Activated CD8-positive, alpha-beta memory T cell treated with anti-CD3 and anti-CD28 coated beads, Interleukin-2, amount 10 ng/mL, durations not matched to agents 7 days and 5 days (primary cell): Measurements from ENCODE around the gene ILKAP. TPM values are rescaled to one million over a fixed set of nuclear protein-coding genes. Genes with fewer than 3 reads are reported as not detected.
A peak's percentile ranks its signal among the peaks of the same experiment; 100 is the strongest.

ENCODE experiments used
- ATAC-seq: fragments of 150-1000 bp; cut with Tn5 transposase; one replicate; pipeline ENCODE4 v1.10.0; 2021; ENCODE audit warnings: moderate library complexity
- CTCF ChIA-PET: fragments of 350-600 bp; sonication (Branson Sonifier 250); formaldehyde crosslinking; loops from one replicate; lab custom pipeline; 2021; ENCODE audit warnings: antibody characterized with exemption; lab: Charles Lee
- DNase-seq: peaks from one replicate; pipeline ENCODE4 v3.0.0-alpha.2; 2020
- H3K27ac Mint-ChIP-seq: one replicate; pipeline ENCODE4 v1.8.0; 2021; ENCODE audit warnings: mild to moderate bottlenecking, mixed read lengths
- H3K27me3 Mint-ChIP-seq: one replicate; pipeline ENCODE4 v1.8.0; 2021; ENCODE audit warnings: mixed read lengths
- H3K36me3 Mint-ChIP-seq: one replicate; pipeline ENCODE4 v1.8.0; 2021; ENCODE audit warnings: mild to moderate bottlenecking, mixed read lengths
- H3K4me1 Mint-ChIP-seq: one replicate; pipeline ENCODE4 v1.8.0; 2021; ENCODE audit warnings: mixed read lengths
- H3K4me3 Mint-ChIP-seq: one replicate; pipeline ENCODE4 v1.8.0; 2021; ENCODE audit warnings: mild to moderate bottlenecking, moderate library complexity, mixed read lengths
- H3K9me3 Mint-ChIP-seq: one replicate; pipeline ENCODE4 v1.8.0; 2022; ENCODE audit warnings: low read depth, mixed read lengths
- total RNA-seq, 2 experiments: library from RNA; stranded (reverse); gene quantifications; one replicate each; pipeline ENCODE4 v1.2.3, GENCODE V29; 2021

The ILKAP gene
- total RNA-seq, 2 experiments from 2014 or later, result 52.6 to 61.7 TPM

GRCh38 chr2:238203973-238204683, 633 bp upstream of the ILKAP start:
- peak overlapping the region; percentile 79 for H3K27ac Mint-ChIP-seq
- H3K27me3 Mint-ChIP-seq, result no peaks in the 10 kb centered on the region
- DNase-seq (no peak), ATAC-seq (no peak)
- peaks cover 32% of the 10 kb centered on the region for H3K4me1 Mint-ChIP-seq
- H3K36me3 Mint-ChIP-seq, result peaks cover 13% of the 10 kb centered on the region
- H3K4me3 Mint-ChIP-seq, result peak overlapping the region; percentile 68
- CTCF ChIA-PET, result interaction anchor here (2.8 kb wide), 1 partner anchor 60 kb away, joined by 9 read pairs; no protein-coding TSS in a partner anchor
- no peaks in the 10 kb centered on the region for H3K9me3 Mint-ChIP-seq

GRCh38 chr2:238202326-238203093, 985 bp downstream of the ILKAP start:
- Mint-ChIP-seq H3K4me1 (peaks cover 39% of the 10 kb centered on the region), H3K27me3 (no peaks in the 10 kb centered on the region), H3K4me3 (peak overlapping the region; percentile 84), H3K27ac (peak overlapping the region; percentile 82), H3K36me3 (peaks cover 16% of the 10 kb centered on the region), H3K9me3 (no peaks in the 10 kb centered on the region)
- no peak for ATAC-seq
- peak; percentile 53 for DNase-seq
- CTCF ChIA-PET, result interaction anchor here (1.0 to 2.8 kb wide), 5 partner anchors 11 to 142 kb away, joined by 3 to 9 read pairs (median 3); partner anchors contain the start of gene SCLY

GRCh38 chr2:238190445-238190844, 13.1 kb downstream of the ILKAP start:
- H3K27me3 Mint-ChIP-seq, result no peaks in the 10 kb centered on the region
- no peak for DNase-seq
- CTCF ChIA-PET, result interaction anchor here (0.6 to 1.3 kb wide), 2 partner anchors 11 to 287 kb away, joined by 3 read pairs; no protein-coding TSS in a partner anchor
- no peak for ATAC-seq
- no peak overlapping the region for H3K27ac Mint-ChIP-seq
- H3K4me1 Mint-ChIP-seq, result peaks cover under 1% of the 10 kb centered on the region
- H3K36me3 Mint-ChIP-seq, result peaks cover 50% of the 10 kb centered on the region
- no peaks in the 10 kb centered on the region for H3K9me3 Mint-ChIP-seq
- no peak overlapping the region for H3K4me3 Mint-ChIP-seq

- Mint-ChIP-seq H3K27ac (no peak overlapping the region), H3K27me3 (no peaks in the 10 kb centered on the region), H3K4me3 (no peak overlapping the region), H3K9me3 (no peaks in the 10 kb centered on the region), H3K4me1 (peaks cover 8% of the 10 kb centered on the region), H3K36me3 (peaks cover 51% of the 10 kb centered on the region)
- ATAC-seq, result no peak
- CTCF ChIA-PET, result interaction anchor here (1.0 to 1.3 kb wide), 2 partner anchors 10 to 28 kb away, joined by 3 read pairs; no protein-coding TSS in a partner anchor
- no peak for DNase-seq
Observed at GRCh38 chr2:238187618-238188548, 15.6 kb downstream of the ILKAP start.

- Mint-ChIP-seq H3K4me1 (peaks cover 8% of the 10 kb centered on the region), H3K36me3 (peaks cover 58% of the 10 kb centered on the region), H3K4me3 (no peak overlapping the region), H3K27ac (no peak overlapping the region), H3K9me3 (no peaks in the 10 kb centered on the region), H3K27me3 (no peaks in the 10 kb centered on the region)
- no peak for ATAC-seq
- no peak for DNase-seq
- CTCF ChIA-PET, result interaction anchor here (1.3 kb wide), 1 partner anchor 9 kb away, joined by 4 read pairs; no protein-coding TSS in a partner anchor
Observed at GRCh38 chr2:238183821-238184220, 19.7 kb downstream of the ILKAP start.

GRCh38 chr2:238182362-238182761, 21.1 kb downstream of the ILKAP start:
- no peak overlapping the region for H3K4me3 Mint-ChIP-seq
- H3K9me3 Mint-ChIP-seq, result no peaks in the 10 kb centered on the region
- ATAC-seq, result no peak
- no peak overlapping the region for H3K27ac Mint-ChIP-seq
- H3K36me3 Mint-ChIP-seq, result peaks cover 52% of the 10 kb centered on the region
- no peaks in the 10 kb centered on the region for H3K27me3 Mint-ChIP-seq
- peaks cover 8% of the 10 kb centered on the region for H3K4me1 Mint-ChIP-seq
- DNase-seq, result no peak
- CTCF ChIA-PET, result no interaction called here

- CTCF ChIA-PET, result no interaction called here
- ATAC-seq, result no peak
- Mint-ChIP-seq H3K27ac (no peak overlapping the region), H3K36me3 (peaks cover 55% of the 10 kb centered on the region), H3K27me3 (no peaks in the 10 kb centered on the region), H3K4me1 (peaks cover 8% of the 10 kb centered on the region), H3K4me3 (no peak overlapping the region), H3K9me3 (no peaks in the 10 kb centered on the region)
- no peak for DNase-seq
Observed at GRCh38 chr2:238180554-238180953, 22.9 kb downstream of the ILKAP start.

- peaks cover 36% of the 10 kb centered on the region for H3K36me3 Mint-ChIP-seq
- ATAC-seq, result no peak
- no peak for DNase-seq
- H3K9me3 Mint-ChIP-seq, result no peaks in the 10 kb centered on the region
- no peaks in the 10 kb centered on the region for H3K27me3 Mint-ChIP-seq
- CTCF ChIA-PET, result no interaction called here
- no peak overlapping the region for H3K4me3 Mint-ChIP-seq
- no peaks in the 10 kb centered on the region for H3K4me1 Mint-ChIP-seq
- peak overlapping the region; percentile 28 for H3K27ac Mint-ChIP-seq
Observed at GRCh38 chr2:238176613-238177012, 26.9 kb downstream of the ILKAP start.

GRCh38 chr2:238174701-238175100, 28.8 kb downstream of the ILKAP start:
- Mint-ChIP-seq H3K9me3 (no peaks in the 10 kb centered on the region), H3K4me3 (no peak overlapping the region), H3K27me3 (no peaks in the 10 kb centered on the region), H3K27ac (no peak overlapping the region), H3K36me3 (peaks cover 38% of the 10 kb centered on the region), H3K4me1 (no peaks in the 10 kb centered on the region)
- no peak for ATAC-seq
- CTCF ChIA-PET, result interaction anchor here (1.3 to 1.7 kb wide), 2 partner anchors 9 to 316 kb away, joined by 3 to 4 read pairs; no protein-coding TSS in a partner anchor
- DNase-seq, result no peak

- Mint-ChIP-seq H3K36me3 (peaks cover 34% of the 10 kb centered on the region), H3K4me3 (no peak overlapping the region), H3K9me3 (no peaks in the 10 kb centered on the region), H3K4me1 (no peaks in the 10 kb centered on the region), H3K27ac (no peak overlapping the region), H3K27me3 (no peaks in the 10 kb centered on the region)
- ATAC-seq (no peak), DNase-seq (no peak)
- CTCF ChIA-PET, result interaction anchor here (1.1 to 1.7 kb wide), 3 partner anchors 9 to 316 kb away, joined by 3 to 4 read pairs (median 3); no protein-coding TSS in a partner anchor
Observed at GRCh38 chr2:238174291-238174690, 29.2 kb downstream of the ILKAP start.

- Mint-ChIP-seq H3K4me1 (no peaks in the 10 kb centered on the region), H3K27me3 (no peaks in the 10 kb centered on the region), H3K27ac (no peak overlapping the region), H3K9me3 (no peaks in the 10 kb centered on the region), H3K4me3 (no peak overlapping the region), H3K36me3 (peaks cover 33% of the 10 kb centered on the region)
- DNase-seq (no peak), ATAC-seq (no peak)
- CTCF ChIA-PET, result interaction anchor here (1.1 kb wide), 1 partner anchor 28 kb away, joined by 3 read pairs; no protein-coding TSS in a partner anchor
Observed at GRCh38 chr2:238173692-238174091, 29.8 kb downstream of the ILKAP start.

- H3K27ac Mint-ChIP-seq, result no peak overlapping the region
- no peak overlapping the region for H3K4me3 Mint-ChIP-seq
- H3K4me1 Mint-ChIP-seq, result no peaks in the 10 kb centered on the region
- peaks cover 29% of the 10 kb centered on the region for H3K36me3 Mint-ChIP-seq
- H3K27me3 Mint-ChIP-seq, result no peaks in the 10 kb centered on the region
- no peaks in the 10 kb centered on the region for H3K9me3 Mint-ChIP-seq
- ATAC-seq (no peak), DNase-seq (no peak)
- CTCF ChIA-PET, result no interaction called here
Observed at GRCh38 chr2:238172439-238172838, 31.1 kb downstream of the ILKAP start.
